Neural cell (in vitro differentiated cells): Measurements from ENCODE around the gene HS3ST3B1. TPM values are rescaled to one million over a fixed set of nuclear protein-coding genes. Genes with fewer than 3 reads are reported as not detected.

Experiments
- H2AFZ ChIP-seq: fragments of 200-600, 300-800 bp; sonication (generic), shearing (Covaris generic); 2 replicates; pipeline ENCODE4 v1.6.0; 2014; ENCODE audit warnings: low read depth, mild to moderate bottlenecking, antibody characterized with exemption, low read length, moderate library complexity
- H3F3A ChIP-seq: fragments of 200-600 bp; shearing (Covaris generic); 2 replicates; pipeline ENCODE4 v1.6.1; 2016; ENCODE audit warnings: mild to moderate bottlenecking, moderate library complexity, mixed read lengths, antibody characterized with exemption, low read length; ENCODE audit not compliant: insufficient read depth, poor library complexity, severe bottlenecking
- H3K27ac ChIP-seq: fragments of 200-600, 300-800 bp; sonication (generic), shearing (Covaris generic); 2 replicates; pipeline ENCODE4 v1.5.1; 2014; ENCODE audit warnings: mild to moderate bottlenecking, low read length, moderate library complexity
- H3K27me3 ChIP-seq: fragments of 300-800, 200-600 bp; sonication (generic), shearing (Covaris generic); 2 replicates; pipeline ENCODE4 v1.6.0; 2014; ENCODE audit warnings: mild to moderate bottlenecking, low read depth, low read length, moderate library complexity; ENCODE audit not compliant: insufficient read depth
- H3K36me3 ChIP-seq: fragments of 300-800, 200-600 bp; sonication (generic), shearing (Covaris generic); 2 replicates; pipeline ENCODE4 v1.5.1; 2014; ENCODE audit warnings: mild to moderate bottlenecking, antibody characterized with exemption, low read length, moderate library complexity; ENCODE audit not compliant: insufficient read depth
- H3K4me2 ChIP-seq: fragments of 300-800, 200-600 bp; sonication (generic), shearing (Covaris generic); 2 replicates; pipeline ENCODE4 v1.6.0; 2014; ENCODE audit warnings: mild to moderate bottlenecking, low read length
- H3K4me3 ChIP-seq: fragments of 300-800, 200-600 bp; sonication (generic), shearing (Covaris generic); 2 replicates; pipeline ENCODE4 v1.5.1; 2014; ENCODE audit warnings: mild to moderate bottlenecking, low read length, moderate library complexity
- H3K79me2 ChIP-seq: fragments of 200-600 bp; shearing (Covaris generic); replicated peaks from 2 replicates; pipeline ENCODE4 v1.6.0; 2014; ENCODE audit warnings: mild to moderate bottlenecking, low read length, moderate library complexity; ENCODE audit not compliant: insufficient read depth
- H3K9ac ChIP-seq: fragments of 300-800, 200-600 bp; sonication (generic), shearing (Covaris generic); 2 replicates; pipeline ENCODE4 v1.6.1; 2016; ENCODE audit warnings: mild to moderate bottlenecking, low read length, mixed read lengths
- H3K9me2 ChIP-seq: fragments of 200-600 bp; shearing (Covaris generic); 2 replicates; pipeline ENCODE4 v1.6.1; 2016; ENCODE audit warnings: mild to moderate bottlenecking, low read length, mixed read lengths; ENCODE audit not compliant: insufficient read depth
- H3K9me3 ChIP-seq: fragments of 200-600, 300-800 bp; sonication (generic), shearing (Covaris generic); 2 replicates; pipeline ENCODE4 v1.6.1; 2016; ENCODE audit warnings: mild to moderate bottlenecking, mixed run types, low read length, moderate library complexity, mixed read lengths
- H4K20me1 ChIP-seq: fragments of 200-600 bp; shearing (Covaris generic); 2 replicates; pipeline ENCODE4 v1.6.1; 2016; ENCODE audit warnings: mild to moderate bottlenecking, mixed run types; ENCODE audit not compliant: insufficient read depth
- EP300 ChIP-seq: fragments of 450-650 bp; conservative IDR thresholded peaks from 2 replicates; pipeline ENCODE4 v1.6.1; 2014; ENCODE audit warnings: antibody characterized with exemption, mild to moderate bottlenecking, moderate library complexity; ENCODE audit not compliant: poor library complexity, severe bottlenecking
- EZH2 ChIP-seq: fragments of 200-600, 300-800 bp; shearing (Covaris generic), sonication (generic); IDR thresholded peaks from 2 replicates; pipeline ENCODE4 v1.6.1; 2014; ENCODE audit warnings: antibody characterized with exemption, low read length, borderline replicate concordance, mild to moderate bottlenecking; ENCODE audit not compliant: insufficient read depth, poor library complexity, severe bottlenecking
- MXI1 ChIP-seq: fragments of 450-650 bp; conservative IDR thresholded peaks from 2 replicates; pipeline ENCODE4 v1.6.1; 2014; ENCODE audit warnings: antibody characterized with exemption, mild to moderate bottlenecking; ENCODE audit not compliant: poor library complexity, severe bottlenecking
- POLR2AphosphoS5 ChIP-seq: IDR thresholded peaks from 2 replicates; pipeline ENCODE4 v1.6.1; 2012
- RAD21 ChIP-seq: fragments of 450-650 bp; conservative IDR thresholded peaks from 2 replicates; pipeline ENCODE4 v1.6.1; 2014; ENCODE audit warnings: antibody characterized with exemption, mild to moderate bottlenecking, moderate library complexity
- SMC3 ChIP-seq: fragments of 450-650 bp; conservative IDR thresholded peaks from 2 replicates; pipeline ENCODE4 v1.6.1; 2014; ENCODE audit warnings: antibody characterized with exemption, mild to moderate bottlenecking, moderate library complexity; ENCODE audit not compliant: poor library complexity
- TAF1 ChIP-seq: IDR thresholded peaks from 2 replicates; pipeline ENCODE4 v1.6.1; 2012; ENCODE audit warnings: low read depth
- polyA plus RNA-seq: library from polyadenylated mRNA; depleted of rRNA; stranded (reverse); fragments of >200 nt; gene quantifications from 2 replicates; pipeline ENCODE4 v1.2.3, GENCODE V29; 2014
- TF ChIP-seq, protein P1 (sequence below): IDR thresholded peaks from 2 replicates; pipeline ENCODE4 v1.6.1; 2012; ENCODE audit warnings: borderline replicate concordance
- TF ChIP-seq, protein P2 (sequence below): fragments of 450-650 bp; IDR thresholded peaks from 2 replicates; pipeline ENCODE4 v1.5.1; 2014; ENCODE audit warnings: antibody characterized with exemption, mild to moderate bottlenecking, moderate library complexity; ENCODE audit not compliant: poor library complexity, severe bottlenecking

Gene HS3ST3B1
- polyA plus RNA-seq, 1 donor from 2014 or later: 0.58 TPM

DNA sequence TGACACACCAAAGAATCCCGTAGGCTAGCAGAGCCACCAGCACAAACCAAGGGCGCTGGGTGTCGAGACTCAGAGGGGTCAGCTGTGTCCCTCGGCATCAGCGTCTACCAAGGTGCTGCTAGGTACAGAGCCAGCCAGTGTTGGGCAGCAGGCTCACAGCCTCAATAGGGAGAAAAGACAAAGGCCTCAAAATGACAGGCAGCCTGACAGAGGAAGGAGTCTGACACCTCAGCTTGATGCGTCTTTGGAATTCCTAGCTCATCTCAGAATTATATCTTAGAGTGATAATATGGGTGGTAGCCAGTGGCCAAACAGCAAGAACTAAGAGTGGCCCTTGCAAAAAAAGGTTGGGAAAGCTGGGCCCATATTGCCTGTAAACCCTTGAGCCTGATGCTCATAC is 45.9 kb downstream of the HS3ST3B1 start:
- Histone ChIP-seq H3K9me3 (no peaks in the 10 kb centered on the region), H3K79me2 (no peaks in the 10 kb centered on the region), H3K27me3 (no peaks in the 10 kb centered on the region), H2AFZ (no peak overlapping the region), H3K9ac (no peak overlapping the region), H3K9me2 (no peaks in the 10 kb centered on the region), H3K4me3 (no peak overlapping the region), H3K36me3 (no peaks in the 10 kb centered on the region), H3K4me2 (no peak overlapping the region), H4K20me1 (no peaks in the 10 kb centered on the region), H3F3A (no peaks in the 10 kb centered on the region), H3K27ac (no peak overlapping the region)
- TF ChIP-seq, protein P1, sequence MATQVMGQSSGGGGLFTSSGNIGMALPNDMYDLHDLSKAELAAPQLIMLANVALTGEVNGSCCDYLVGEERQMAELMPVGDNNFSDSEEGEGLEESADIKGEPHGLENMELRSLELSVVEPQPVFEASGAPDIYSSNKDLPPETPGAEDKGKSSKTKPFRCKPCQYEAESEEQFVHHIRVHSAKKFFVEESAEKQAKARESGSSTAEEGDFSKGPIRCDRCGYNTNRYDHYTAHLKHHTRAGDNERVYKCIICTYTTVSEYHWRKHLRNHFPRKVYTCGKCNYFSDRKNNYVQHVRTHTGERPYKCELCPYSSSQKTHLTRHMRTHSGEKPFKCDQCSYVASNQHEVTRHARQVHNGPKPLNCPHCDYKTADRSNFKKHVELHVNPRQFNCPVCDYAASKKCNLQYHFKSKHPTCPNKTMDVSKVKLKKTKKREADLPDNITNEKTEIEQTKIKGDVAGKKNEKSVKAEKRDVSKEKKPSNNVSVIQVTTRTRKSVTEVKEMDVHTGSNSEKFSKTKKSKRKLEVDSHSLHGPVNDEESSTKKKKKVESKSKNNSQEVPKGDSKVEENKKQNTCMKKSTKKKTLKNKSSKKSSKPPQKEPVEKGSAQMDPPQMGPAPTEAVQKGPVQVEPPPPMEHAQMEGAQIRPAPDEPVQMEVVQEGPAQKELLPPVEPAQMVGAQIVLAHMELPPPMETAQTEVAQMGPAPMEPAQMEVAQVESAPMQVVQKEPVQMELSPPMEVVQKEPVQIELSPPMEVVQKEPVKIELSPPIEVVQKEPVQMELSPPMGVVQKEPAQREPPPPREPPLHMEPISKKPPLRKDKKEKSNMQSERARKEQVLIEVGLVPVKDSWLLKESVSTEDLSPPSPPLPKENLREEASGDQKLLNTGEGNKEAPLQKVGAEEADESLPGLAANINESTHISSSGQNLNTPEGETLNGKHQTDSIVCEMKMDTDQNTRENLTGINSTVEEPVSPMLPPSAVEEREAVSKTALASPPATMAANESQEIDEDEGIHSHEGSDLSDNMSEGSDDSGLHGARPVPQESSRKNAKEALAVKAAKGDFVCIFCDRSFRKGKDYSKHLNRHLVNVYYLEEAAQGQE: no peak
- TF ChIP-seq RAD21 (no peak), MXI1 (no peak), SMC3 (no peak), TAF1 (no peak), POLR2AphosphoS5 (no peak), EP300 (no peak)
- TF ChIP-seq, protein P2, sequence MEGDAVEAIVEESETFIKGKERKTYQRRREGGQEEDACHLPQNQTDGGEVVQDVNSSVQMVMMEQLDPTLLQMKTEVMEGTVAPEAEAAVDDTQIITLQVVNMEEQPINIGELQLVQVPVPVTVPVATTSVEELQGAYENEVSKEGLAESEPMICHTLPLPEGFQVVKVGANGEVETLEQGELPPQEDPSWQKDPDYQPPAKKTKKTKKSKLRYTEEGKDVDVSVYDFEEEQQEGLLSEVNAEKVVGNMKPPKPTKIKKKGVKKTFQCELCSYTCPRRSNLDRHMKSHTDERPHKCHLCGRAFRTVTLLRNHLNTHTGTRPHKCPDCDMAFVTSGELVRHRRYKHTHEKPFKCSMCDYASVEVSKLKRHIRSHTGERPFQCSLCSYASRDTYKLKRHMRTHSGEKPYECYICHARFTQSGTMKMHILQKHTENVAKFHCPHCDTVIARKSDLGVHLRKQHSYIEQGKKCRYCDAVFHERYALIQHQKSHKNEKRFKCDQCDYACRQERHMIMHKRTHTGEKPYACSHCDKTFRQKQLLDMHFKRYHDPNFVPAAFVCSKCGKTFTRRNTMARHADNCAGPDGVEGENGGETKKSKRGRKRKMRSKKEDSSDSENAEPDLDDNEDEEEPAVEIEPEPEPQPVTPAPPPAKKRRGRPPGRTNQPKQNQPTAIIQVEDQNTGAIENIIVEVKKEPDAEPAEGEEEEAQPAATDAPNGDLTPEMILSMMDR: no peak

GRCh38 chr17:14351493-14351892 is 50.6 kb downstream of the HS3ST3B1 start:
- Histone ChIP-seq H3F3A (no peaks in the 10 kb centered on the region), H3K9me2 (no peaks in the 10 kb centered on the region), H3K4me2 (no peak overlapping the region), H3K9ac (no peak overlapping the region), H3K36me3 (no peaks in the 10 kb centered on the region), H3K4me3 (no peak overlapping the region), H3K79me2 (no peaks in the 10 kb centered on the region), H2AFZ (no peak overlapping the region), H3K27me3 (no peaks in the 10 kb centered on the region), H4K20me1 (no peaks in the 10 kb centered on the region), H3K27ac (no peak overlapping the region), H3K9me3 (no peaks in the 10 kb centered on the region)
- TF ChIP-seq, protein P2: no peak
- TF ChIP-seq, protein P1: no peak
- TF ChIP-seq EZH2: no peak
- no peak for TF ChIP-seq EP300
- TF ChIP-seq MXI1: no peak
- no peak for TF ChIP-seq POLR2AphosphoS5
- TF ChIP-seq SMC3: no peak
- no peak for TF ChIP-seq TAF1
- TF ChIP-seq RAD21: no peak
